Endometrium (tissue), 2 donors: ENCODE measurements around the gene AQP1.

Experiments
- FAIRE-seq: peaks from 2 replicates; lab custom pipeline; 2012; peaks lifted over from hg19 to GRCh38; lab: Jason Lieb, UNC
- donor health status: control.
- donor health status: control.

AQP1 gene

DNA sequence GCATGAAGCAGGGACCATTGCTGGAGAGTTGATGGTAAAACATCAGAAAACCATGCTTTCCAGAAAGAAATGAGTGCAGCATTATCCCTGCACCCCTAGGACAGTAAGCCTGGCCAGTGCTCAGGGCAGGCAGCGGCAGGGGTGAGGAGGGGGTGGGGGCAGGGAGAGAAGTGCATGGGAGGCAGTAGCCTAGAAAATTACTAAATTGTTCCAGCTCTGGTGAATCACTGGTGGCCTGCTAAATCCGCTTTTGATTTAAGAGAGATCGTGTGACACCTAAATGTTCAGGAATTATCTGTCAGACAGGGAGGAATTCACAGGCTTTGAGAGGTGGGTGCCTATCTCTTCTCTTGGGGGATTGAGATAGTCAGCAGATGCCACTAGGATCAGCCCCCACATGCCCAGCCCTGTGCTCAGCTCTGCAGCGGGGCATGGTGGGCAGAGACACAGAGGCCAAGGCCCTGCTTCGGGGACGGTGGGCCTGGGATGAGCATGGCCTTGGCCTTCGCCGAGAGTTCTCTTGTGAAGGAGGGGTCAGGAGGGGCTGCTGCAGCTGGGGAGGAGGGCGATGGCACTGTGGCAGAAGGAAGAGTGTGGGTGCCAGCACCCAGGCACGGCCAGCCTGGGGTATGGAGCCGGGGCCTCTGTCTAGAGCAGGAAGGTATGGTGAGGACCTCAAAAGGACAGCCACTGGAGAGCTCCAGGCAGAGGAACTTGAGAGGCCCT, 5.0 kb upstream of the AQP1 start:
- no peak for FAIRE-seq

DNA sequence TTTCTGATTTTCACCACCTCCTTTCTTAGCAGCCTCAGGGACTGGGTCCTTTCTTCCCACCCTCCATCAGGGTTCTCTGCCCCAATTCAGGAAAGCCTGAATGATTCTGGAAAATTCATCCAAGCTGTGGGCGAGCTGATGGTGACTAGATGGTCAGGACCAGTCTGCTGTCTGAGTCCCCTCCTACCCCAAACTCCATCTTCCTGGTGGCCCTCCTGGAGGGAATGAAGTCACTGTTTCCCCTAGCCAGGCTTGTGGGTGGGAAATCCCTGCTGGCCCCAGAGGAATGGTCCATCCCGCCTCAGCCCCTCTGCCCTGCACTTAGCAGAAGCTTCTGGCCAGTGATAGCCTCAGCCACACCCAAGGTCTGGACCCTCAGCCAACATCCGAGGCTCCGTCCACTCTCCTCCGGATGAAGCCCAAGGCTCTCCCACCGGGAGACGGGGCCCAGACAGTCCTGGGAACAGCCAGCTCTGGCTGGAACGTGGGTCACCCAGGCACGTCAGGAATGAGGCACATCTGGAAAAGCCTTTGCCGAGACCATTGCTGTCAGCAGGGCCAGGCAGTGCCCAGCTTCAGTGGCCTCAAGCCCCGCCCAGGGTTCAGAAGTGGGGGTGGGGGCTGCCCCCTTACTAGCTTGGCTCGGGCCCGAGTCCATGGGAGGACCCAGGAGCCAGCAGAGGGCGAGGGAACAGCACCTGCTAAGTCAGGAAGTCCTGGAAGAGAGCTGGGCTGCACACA, 4.0 kb upstream of the AQP1 start:
- FAIRE-seq = no peak

- no peak for FAIRE-seq
These were observed 3.0 kb upstream of the AQP1 start for GRCh38 chr7:30908681-30909080.

DNA sequence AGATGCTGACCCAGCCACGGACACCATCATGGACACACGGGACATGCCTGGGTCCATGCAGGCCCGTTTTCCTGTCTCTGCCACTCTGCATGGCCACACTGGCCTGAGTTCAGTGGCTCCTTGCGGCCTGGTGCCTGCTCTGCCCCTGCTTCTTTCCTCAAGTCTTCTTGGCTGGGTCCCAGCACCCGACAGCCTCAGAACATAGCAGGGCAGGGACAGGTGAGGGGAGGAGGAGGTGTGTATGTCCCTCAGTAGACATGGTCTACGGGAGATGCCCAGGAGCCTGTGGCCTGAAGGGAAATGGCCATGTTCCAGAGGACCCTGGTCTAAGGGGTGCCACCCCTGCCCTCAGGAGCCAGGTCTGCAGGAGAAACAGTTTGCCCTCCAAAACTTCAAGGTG, 2.2 kb upstream of the AQP1 start:
- FAIRE-seq = no peak

DNA sequence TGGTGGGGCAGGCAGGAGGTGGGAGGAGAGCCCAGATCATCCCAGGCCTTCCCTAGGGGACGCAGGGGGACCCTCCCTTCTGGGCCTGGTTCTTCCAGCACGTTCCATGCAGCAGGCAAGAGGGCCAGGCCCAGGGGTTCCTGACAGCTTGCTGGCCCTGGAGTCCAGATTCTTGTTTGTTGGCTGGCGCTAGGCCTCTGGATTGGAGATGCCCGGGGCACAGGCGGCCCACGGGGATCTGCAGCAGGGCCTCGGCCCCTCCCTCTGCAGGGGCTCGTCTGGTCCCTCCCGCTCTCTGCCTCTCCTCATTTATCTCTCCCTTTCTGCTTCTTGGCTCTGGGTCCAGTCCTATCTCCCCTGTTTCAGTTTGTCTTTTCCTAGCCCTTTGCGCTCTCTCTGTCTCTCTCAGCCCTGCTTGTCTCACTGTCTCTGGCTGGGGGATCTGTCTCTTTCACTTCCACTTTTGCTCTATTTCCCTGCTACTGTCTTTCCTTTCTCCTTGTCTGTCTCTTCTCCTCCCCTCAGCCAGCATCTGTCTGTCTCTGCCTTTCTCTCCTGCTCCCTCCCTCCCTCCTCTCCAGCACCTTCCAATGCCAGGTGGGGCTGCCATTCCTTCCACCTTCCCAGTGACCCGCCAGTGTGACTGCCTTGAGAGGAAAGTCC, 1.1 kb upstream of the AQP1 start:
- no peak for FAIRE-seq

DNA sequence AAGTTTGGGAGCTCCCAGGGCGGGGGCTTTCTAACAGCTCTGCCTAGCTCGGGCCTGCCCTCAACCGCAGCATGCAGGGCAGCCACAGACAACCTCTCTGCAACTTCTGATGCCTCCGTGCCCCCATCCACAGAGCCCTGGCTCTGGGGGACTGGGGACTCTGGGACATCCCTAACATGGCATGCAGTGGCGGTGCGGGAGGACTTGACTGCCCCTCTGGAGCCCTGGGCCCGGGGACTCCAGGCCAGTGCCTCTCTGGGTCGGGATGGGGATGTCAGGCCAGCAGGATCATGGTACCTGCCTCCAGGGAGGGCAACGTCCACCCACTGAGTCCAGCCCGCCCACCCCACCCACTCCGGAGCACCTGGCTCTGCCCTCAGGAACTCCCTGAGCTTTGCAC, 520 bp upstream of the AQP1 start:
- FAIRE-seq = no peak

DNA sequence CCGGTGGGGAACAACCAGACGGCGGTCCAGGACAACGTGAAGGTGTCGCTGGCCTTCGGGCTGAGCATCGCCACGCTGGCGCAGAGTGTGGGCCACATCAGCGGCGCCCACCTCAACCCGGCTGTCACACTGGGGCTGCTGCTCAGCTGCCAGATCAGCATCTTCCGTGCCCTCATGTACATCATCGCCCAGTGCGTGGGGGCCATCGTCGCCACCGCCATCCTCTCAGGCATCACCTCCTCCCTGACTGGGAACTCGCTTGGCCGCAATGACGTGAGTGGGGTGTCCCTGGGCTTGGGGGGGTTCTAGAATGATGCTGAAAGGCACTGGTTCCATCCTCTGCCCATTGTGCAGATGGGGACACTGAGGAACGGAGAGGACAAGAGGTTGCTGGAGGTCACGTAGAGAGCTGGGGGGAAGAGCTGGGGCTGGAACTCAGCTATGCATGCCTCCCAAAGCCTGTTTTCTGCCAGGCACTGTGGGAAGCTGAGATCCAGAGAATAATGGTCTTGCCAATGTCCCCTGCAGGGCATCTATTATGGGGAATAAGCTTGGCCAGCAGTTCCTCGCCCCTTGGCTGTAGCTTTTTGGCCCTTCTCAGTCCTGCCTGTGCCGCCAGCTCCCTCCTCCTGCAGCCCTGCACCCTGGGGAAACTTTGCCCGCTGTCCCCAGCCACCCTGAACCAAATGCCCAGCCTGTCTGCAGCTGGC, 523 bp downstream of the AQP1 start:
- FAIRE-seq = no peak

- no peak for FAIRE-seq
These were observed 1.0 kb downstream of the AQP1 start for GRCh38 chr7:30912731-30912985.

DNA sequence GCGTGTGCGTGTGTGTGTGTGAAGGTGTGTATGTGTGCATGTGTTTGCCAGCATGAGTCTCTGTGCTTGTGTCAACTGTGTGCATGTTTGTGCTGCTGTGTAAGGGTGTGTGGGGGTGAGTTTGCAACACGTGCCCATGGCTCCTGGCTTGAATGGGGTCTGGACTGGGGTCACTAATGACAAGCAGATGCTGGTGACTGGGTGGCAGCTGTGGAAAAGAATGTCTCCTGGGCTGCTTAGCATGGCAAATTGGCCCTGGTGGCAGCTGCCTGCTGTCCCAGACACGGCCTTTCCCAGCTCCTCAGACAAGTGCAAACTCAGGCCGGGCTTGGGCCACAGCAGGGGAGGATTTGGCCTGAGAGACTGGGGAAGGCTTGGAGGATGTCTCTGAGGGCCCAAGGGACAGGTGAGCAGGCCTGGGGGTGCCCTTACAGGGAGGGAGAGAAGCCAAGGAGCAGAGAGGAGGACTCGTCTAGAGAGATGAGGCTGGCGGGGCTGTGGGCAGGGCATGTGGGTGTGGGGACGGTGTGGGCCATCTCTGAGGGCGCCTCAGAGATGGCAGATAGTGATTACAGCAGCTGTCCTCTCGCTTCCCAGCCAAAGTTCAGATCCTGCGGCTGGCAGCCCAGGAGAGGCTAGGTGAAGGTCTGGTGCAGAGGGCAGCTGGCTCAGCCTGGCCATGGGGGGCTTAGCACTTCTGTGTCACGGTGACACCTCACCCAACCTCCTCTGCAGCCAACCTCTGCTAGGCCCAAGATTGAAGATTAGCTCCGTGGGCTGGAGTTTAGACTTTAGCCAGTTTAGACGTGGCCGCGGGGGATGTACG, 1.5 kb downstream of the AQP1 start:
- FAIRE-seq = no peak

- no peak for FAIRE-seq
These were observed 2.3 kb downstream of the AQP1 start for GRCh38 chr7:30913821-30914515.

- no peak for FAIRE-seq
These were observed 2.9 kb downstream of the AQP1 start for GRCh38 chr7:30914596-30914995.

GRCh38 chr7:30915005-30915601, 3.5 kb downstream of the AQP1 start:
- FAIRE-seq = no peak

DNA sequence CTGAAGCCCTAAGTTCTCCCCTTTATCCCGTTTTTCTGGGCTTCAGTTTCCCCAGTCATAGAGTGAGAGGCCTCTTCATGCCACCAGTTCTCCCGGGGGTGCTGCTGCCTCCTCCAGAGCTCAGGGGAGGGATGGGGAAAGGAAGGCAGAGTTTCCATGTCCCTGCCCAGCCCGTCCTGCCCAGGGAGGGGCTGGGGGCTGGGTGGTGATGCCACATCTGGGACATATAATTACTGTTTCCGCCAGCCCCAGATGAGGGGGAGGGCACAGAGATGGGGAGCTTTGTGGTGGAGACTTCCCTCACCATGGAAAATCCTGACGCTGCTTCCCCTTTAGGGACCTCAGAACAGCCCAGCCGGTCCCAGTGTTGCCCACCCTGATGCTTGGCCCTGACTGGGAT, 4.1 kb downstream of the AQP1 start:
- no peak for FAIRE-seq

- FAIRE-seq = no peak
These were observed 4.6 kb downstream of the AQP1 start for GRCh38 chr7:30916255-30916654.

- FAIRE-seq = no peak
These were observed 5.1 kb downstream of the AQP1 start for GRCh38 chr7:30916767-30917166.

DNA sequence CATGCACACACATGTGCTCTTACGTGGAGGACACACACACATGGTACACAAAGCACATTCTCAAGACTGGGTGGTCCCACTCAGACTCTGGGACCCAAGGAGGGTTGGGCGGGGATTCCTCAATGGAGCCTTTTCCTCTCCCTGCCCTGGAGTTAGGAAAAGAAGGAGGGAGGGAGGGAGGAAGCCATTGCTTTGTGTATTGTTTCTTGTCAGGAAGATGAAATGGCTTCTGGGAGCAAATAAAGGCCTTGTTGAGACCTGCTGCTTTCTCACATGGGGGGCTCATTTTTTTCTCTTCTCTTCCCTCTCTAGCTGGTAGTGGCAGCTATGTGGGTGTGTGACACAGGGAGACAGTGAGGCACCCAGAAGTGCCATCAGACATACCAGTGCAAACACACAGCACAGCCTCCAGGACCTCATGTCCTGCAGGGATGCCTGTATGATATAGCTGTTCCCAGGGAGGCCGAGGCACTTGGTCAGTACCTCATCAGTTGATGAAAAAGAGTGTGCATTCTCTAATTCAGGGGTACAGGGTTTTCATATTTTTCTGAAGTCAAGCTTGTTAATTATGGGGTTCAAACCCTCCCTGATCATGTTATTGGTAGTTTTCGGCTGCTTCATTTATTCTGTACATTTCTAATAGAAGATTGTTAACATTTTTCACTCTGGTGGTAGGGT, 5.7 kb downstream of the AQP1 start:
- FAIRE-seq = no peak

DNA sequence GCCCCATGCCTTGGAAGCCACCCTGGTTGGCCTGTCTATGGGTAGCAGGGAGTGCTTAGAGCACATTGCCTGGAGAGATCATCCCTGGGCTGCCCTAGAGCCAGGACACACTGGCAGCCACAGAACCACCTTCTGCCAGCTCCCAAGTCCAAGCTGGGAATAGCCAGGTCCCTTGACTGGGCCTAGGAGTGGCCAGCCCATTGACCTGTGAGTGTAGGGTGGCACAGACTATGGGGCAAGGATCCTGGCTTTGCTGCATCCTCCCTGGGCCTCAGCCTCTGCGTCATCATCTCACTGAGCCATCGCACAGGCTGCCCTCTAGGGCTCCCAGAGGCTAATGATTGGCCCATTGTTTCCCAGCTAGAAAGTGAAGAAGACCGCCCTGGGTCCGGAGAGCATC, 7.0 kb downstream of the AQP1 start:
- FAIRE-seq = no peak

DNA sequence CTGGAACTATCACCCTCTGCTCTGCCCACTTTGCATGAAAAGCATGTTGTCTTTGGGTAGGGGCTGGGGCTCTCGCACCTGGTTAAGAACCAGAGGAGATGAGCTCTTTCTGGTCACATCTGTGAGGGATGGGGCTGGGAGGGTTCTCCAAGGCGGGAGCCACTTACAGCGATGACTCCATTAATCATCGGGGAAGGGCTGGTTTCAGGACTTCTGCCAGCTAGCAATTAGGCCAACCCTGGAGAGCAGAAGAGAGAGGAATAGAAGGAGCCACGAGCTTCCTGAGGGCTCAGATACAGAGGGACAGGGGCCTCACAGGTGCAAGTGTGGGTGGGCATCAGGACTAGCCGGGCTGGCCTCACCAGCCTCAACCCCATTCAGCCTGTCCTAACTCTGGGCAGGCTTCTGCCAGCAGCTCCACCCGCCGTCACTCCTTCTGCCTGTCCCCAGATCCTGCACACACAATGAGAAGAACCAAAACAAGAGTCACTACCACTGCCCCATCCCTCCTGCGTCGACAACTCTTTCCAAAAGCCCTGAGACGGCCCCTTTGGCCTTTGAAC, 8.4 kb downstream of the AQP1 start:
- FAIRE-seq = no peak

DNA sequence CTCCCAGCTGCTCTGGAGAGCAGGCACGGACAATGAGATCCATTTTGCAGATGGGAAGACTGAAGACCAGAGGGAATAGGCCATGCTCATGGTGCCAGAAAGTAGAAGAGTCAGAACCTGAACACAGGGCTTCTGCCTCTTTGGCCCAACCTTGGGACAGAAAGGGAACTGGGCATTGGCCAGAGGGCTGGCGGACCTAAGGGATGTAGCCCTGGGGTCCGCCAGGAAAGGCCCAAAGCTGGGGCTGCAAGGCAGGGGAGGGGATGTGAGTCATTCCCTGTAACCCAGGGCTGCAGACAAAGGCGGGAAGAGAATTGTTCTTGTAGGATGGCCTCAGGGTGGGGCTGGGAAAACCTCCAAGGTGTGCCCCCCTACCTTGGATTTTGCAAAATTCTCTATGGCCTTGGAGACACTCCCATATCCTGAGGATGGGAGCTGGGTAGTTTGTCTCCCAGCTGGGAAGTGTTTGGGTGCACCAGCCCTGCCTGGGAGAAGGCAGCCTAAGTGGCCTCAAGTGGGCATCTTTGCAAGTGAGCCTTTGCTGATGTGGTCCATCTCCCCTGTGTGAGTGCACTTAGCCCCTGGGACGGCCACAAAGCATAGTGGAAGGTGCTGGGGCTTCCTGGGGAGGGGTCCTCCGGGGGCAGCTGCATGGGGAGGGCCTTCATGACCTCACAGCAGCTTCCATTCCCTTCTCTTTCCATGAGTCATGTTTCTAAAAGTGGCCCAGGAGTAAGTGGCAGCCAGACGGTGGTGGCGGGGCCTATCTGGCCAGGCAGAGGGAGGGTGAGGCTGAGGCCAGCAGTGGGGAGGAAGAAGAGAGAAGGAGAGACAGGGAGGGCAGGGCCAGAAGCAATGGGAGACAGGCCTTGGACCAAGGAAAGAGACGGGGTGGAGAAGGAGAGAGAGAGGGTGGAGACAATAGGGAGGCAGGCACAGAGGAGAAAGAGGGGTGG, 9.2 kb downstream of the AQP1 start:
- FAIRE-seq = no peak
